Endothelial cell of umbilical vein (primary cell): ENCODE measurements around the gene ADAMTS17. TPM values are rescaled to one million over a fixed set of nuclear protein-coding genes. Genes with fewer than 3 reads are reported as not detected.

Experiments used
- BruUV-seq: library from RNA; stranded (reverse); fragments of 400-500 nt; replicated peaks from 2 replicates; lab custom pipeline; 2021; lab: Mats Ljungman, UMichigan
- CTCF ChIA-PET: fragments of 300-600, 350-600 bp; sonication (Branson Sonifier 250); formaldehyde crosslinking; loops from one replicate; lab custom pipeline; 2021; ENCODE audit warnings: antibody characterized with exemption, inconsistent platforms; lab: Charles Lee
- POLR2A ChIA-PET: fragments of 300-600, 350-600 bp; sonication (Branson Sonifier 250); formaldehyde crosslinking; loops from one replicate; lab custom pipeline; 2021; ENCODE audit warnings: antibody characterized with exemption, inconsistent platforms; lab: Charles Lee
- DNase-seq: peaks from one replicate; pipeline ENCODE4 v3.0.0-alpha.2; 2011; ENCODE audit warnings: low read depth, low spot score
- FAIRE-seq: peaks from 2 replicates; lab custom pipeline; 2011; peaks lifted over from hg19 to GRCh38; lab: Jason Lieb, UNC
- H2AFZ ChIP-seq: 2 replicates; pipeline ENCODE4 v1.6.0; 2012; ENCODE audit warnings: low read depth, low read length, control low read depth, inconsistent platforms
- H3K27ac ChIP-seq: 2 replicates; pipeline ENCODE4 v1.5.1; 2011; ENCODE audit warnings: low read depth, mild to moderate bottlenecking, control low read depth, low read length, moderate library complexity; ENCODE audit not compliant: insufficient read depth
- H3K27me3 ChIP-seq, 2 experiments: 2 replicates each; pipeline versions ENCODE4 v1.6.0 to v1.6.1; 2011; ENCODE audit warnings: low read length in 2 of 2, mixed read lengths in 1 of 2; ENCODE audit not compliant: control insufficient read depth in 2 of 2, insufficient read depth in 2 of 2
- H3K36me3 ChIP-seq, 2 experiments: 2 replicates in 1 of 2; 3 replicates in 1 of 2; pipeline ENCODE4 v1.5.1; 2011; ENCODE audit warnings: low read length in 2 of 2, mild to moderate bottlenecking in 1 of 2, moderate library complexity in 1 of 2; ENCODE audit not compliant: control insufficient read depth in 2 of 2, insufficient read depth in 2 of 2; ENCODE audit errors: extremely low read depth in 1 of 2
- H3K4me1 ChIP-seq: 3 replicates; pipeline ENCODE4 v1.5.1; 2011; ENCODE audit warnings: mild to moderate bottlenecking, low read length; ENCODE audit not compliant: control insufficient read depth, insufficient read depth; ENCODE audit errors: extremely low read depth
- H3K4me2 ChIP-seq: 2 replicates; pipeline ENCODE4 v1.6.1; 2011; ENCODE audit warnings: low read length, control low read depth, mixed read lengths; ENCODE audit not compliant: insufficient read depth
- H3K4me3 ChIP-seq, 3 experiments: fragments of 200-600 bp in 1 of 3; sonication (generic), shearing (Covaris generic) in 1 of 3; replicated peaks in 1 of 3; 2 replicates each; pipeline ENCODE4 v1.5.1; 2011 to 2016; ENCODE audit warnings: control low read depth in 3 of 3, low read length in 3 of 3, mild to moderate bottlenecking in 2 of 3, inconsistent platforms in 1 of 3, low read depth in 1 of 3, moderate library complexity in 1 of 3; ENCODE audit not compliant: insufficient read depth in 1 of 3
- H3K79me2 ChIP-seq: 2 replicates; pipeline ENCODE4 v1.6.0; 2012; ENCODE audit warnings: low read length, inconsistent platforms; ENCODE audit not compliant: control insufficient read depth, insufficient read depth
- H3K9ac ChIP-seq: replicated peaks from 2 replicates; pipeline ENCODE3; 2011; ENCODE audit warnings: low read length, control low read depth; ENCODE audit not compliant: insufficient read depth; ENCODE audit errors: extremely low read depth
- H3K9me1 ChIP-seq: replicated peaks from 3 replicates; pipeline ENCODE4 v1.6.0; 2011; ENCODE audit warnings: mild to moderate bottlenecking, low read length; ENCODE audit not compliant: control insufficient read depth, insufficient read depth; ENCODE audit errors: extremely low read depth
- H3K9me3 ChIP-seq: replicated peaks from 2 replicates; pipeline ENCODE4 v1.5.1; 2012; ENCODE audit warnings: low read length, inconsistent platforms; ENCODE audit not compliant: control insufficient read depth, insufficient read depth
- H4K20me1 ChIP-seq: replicated peaks from 2 replicates; pipeline ENCODE3; 2011; ENCODE audit warnings: mild to moderate bottlenecking, low read length; ENCODE audit not compliant: control insufficient read depth, insufficient read depth; ENCODE audit errors: extremely low read depth
- EZH2 ChIP-seq: IDR thresholded peaks from 2 replicates; pipeline ENCODE4 v1.6.1; 2012; ENCODE audit warnings: borderline replicate concordance, low read depth, mild to moderate bottlenecking, moderate library complexity, low read length, inconsistent platforms; ENCODE audit not compliant: severe bottlenecking
- FOS ChIP-seq: IDR thresholded peaks from 2 replicates; pipeline ENCODE4 v1.6.1; 2011; ENCODE audit warnings: mild to moderate bottlenecking, low read length, moderate library complexity, borderline replicate concordance; ENCODE audit not compliant: insufficient read depth
- GATA2 ChIP-seq: IDR thresholded peaks from 2 replicates; pipeline ENCODE4 v1.7.0; 2011; ENCODE audit warnings: low read depth, mild to moderate bottlenecking, moderate library complexity, mixed read lengths, low read length; ENCODE audit not compliant: insufficient read length, insufficient read depth
- JUN ChIP-seq: IDR thresholded peaks from 2 replicates; pipeline ENCODE4 v1.6.1; 2011; ENCODE audit warnings: borderline replicate concordance, low read depth; ENCODE audit not compliant: insufficient read length, insufficient read depth
- MYC ChIP-seq: IDR thresholded peaks from one replicate; pipeline ENCODE4 v1.6.1; 2011; ENCODE audit warnings: mild to moderate bottlenecking, low read depth, low read length
- POLR2A ChIP-seq: IDR thresholded peaks from 2 replicates; pipeline ENCODE4 v1.6.1; 2012; ENCODE audit warnings: low read depth, mild to moderate bottlenecking, control low read depth, low read length
- POLR2AphosphoS5 ChIP-seq: IDR thresholded peaks from 2 replicates; pipeline ENCODE4 v1.6.1; 2012; ENCODE audit warnings: low read depth, mild to moderate bottlenecking, control low read depth, low read length, moderate library complexity; ENCODE audit not compliant: insufficient read depth
- dilution Hi-C: fragments of 300-500 bp; cut with MboI; formaldehyde crosslinking; loops from one replicate; pipeline ENCODE4 v1.15.0; 2019; ENCODE audit warnings: low sequenced_read_pairs; ENCODE audit not compliant: extremely low pct_ligation_motif_present
- intact Hi-C: fragments of 100-400 bp; cut with micrococcal nuclease; formaldehyde crosslinking; loops from one replicate; pipeline ENCODE4 v1.10.0; 2022
- polyA plus RNA-seq, 4 experiments: library from polyadenylated mRNA; depleted of rRNA in 3 of 4; stranded (reverse) in 3 of 4; unstranded in 1 of 4; fragments of >200 nt; gene quantifications; 2 replicates each; pipeline versions ENCODE4 v1.2.1 to v1.2.3, GENCODE V29; 2011 to 2012; ENCODE audit warnings: missing spikeins in 1 of 4
- total RNA-seq: library from RNA; stranded (reverse); gene quantifications from 2 replicates; pipeline ENCODE4 v1.2.3, GENCODE V29; 2021
- TF ChIP-seq, protein P1 (sequence below): IDR thresholded peaks from 2 replicates; pipeline ENCODE4 v1.6.1; 2011; ENCODE audit not compliant: insufficient read depth, insufficient read length
- TF ChIP-seq, protein P2 (sequence below), 2 donors: IDR thresholded peaks; 1 replicate in 1 of 2; 2 replicates in 1 of 2; pipeline ENCODE4 v1.5.1; 2011; ENCODE audit warnings: low read length in 2 of 2, mild to moderate bottlenecking in 2 of 2, moderate library complexity in 2 of 2, control low read depth in 1 of 2, inconsistent platforms in 1 of 2, low read depth in 1 of 2; ENCODE audit not compliant: insufficient read depth in 1 of 2; ENCODE audit errors: extremely low read depth in 1 of 2

The ADAMTS17 gene
- total and polyA plus RNA-seq, 2 donors (not counting 3 experiments of a cell fraction or from before 2014, with no cell fraction given): 0.12 TPM; not detected in 1

DNA sequence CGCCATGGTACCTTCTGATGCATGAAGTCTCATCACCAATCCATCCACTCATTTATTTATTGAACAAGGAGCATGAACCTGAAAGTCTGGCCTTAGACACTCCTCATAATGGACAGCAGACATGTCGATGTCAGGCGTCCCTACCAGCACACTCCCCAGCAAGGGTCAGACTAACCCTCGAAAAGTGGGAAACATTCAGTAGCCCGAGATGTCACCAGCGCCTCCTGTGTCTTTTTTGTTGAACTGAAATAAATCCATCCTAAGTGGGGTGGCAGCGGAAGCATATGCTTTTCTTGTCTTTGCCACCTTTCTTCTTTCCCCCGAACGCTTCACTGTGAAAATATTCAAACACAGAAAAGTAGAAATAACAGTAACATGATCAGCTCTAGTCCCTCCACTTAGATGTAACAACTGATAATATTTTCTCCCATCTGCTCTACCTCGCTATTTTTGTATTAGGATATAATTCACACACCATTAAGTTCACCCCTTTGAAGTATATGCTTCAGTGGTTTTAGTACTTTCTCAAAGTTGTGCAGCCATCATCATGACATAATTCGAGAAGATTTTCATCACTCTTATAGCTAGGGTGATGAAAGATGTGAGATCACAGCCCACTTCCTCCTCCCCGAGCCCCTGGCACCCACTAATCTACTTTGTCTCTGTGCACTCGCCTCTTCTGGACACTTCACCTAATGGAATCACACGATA lies 121.6 kb downstream of the ADAMTS17 start:
- H3K27ac ChIP-seq: no peak overlapping the region
- no peak overlapping the region for H2AFZ ChIP-seq
- no peaks in the 10 kb centered on the region for H3K4me1 ChIP-seq
- DNase-seq (no peak), FAIRE-seq (no peak)
- no peak overlapping the region for H3K9ac ChIP-seq
- no peaks in the 10 kb centered on the region for H4K20me1 ChIP-seq
- H3K9me1 ChIP-seq: no peaks in the 10 kb centered on the region
- H3K4me3 ChIP-seq: no peak overlapping the region
- no TSS peak for BruUV-seq
- POLR2A ChIA-PET: no interaction called here
- dilution Hi-C loops (no loop called here), intact Hi-C loops (no loop called here)
- H3K9me3 ChIP-seq: peaks cover 2% of the 10 kb centered on the region
- TF ChIP-seq POLR2AphosphoS5 (no peak), JUN (no peak), FOS (no peak), MYC (no peak), EZH2 (no peak), GATA2 (no peak), POLR2A (no peak)
- TF ChIP-seq, protein P1, sequence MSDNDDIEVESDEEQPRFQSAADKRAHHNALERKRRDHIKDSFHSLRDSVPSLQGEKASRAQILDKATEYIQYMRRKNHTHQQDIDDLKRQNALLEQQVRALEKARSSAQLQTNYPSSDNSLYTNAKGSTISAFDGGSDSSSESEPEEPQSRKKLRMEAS: no peak
- TF ChIP-seq, protein P2, sequence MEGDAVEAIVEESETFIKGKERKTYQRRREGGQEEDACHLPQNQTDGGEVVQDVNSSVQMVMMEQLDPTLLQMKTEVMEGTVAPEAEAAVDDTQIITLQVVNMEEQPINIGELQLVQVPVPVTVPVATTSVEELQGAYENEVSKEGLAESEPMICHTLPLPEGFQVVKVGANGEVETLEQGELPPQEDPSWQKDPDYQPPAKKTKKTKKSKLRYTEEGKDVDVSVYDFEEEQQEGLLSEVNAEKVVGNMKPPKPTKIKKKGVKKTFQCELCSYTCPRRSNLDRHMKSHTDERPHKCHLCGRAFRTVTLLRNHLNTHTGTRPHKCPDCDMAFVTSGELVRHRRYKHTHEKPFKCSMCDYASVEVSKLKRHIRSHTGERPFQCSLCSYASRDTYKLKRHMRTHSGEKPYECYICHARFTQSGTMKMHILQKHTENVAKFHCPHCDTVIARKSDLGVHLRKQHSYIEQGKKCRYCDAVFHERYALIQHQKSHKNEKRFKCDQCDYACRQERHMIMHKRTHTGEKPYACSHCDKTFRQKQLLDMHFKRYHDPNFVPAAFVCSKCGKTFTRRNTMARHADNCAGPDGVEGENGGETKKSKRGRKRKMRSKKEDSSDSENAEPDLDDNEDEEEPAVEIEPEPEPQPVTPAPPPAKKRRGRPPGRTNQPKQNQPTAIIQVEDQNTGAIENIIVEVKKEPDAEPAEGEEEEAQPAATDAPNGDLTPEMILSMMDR (IDR thresholded peaks at IDR 0.05; ENCODE audit: extremely low read depth in 1 of 2, insufficient read depth in 1 of 2, low read depth in 1 of 2, low read length in 2 of 2): no peak
- H3K79me2 ChIP-seq: no peaks in the 10 kb centered on the region
- H3K36me3 ChIP-seq: no peaks in the 10 kb centered on the region
- H3K27me3 ChIP-seq: no peaks in the 10 kb centered on the region
- H3K4me2 ChIP-seq: no peak overlapping the region
- CTCF ChIA-PET: no interaction called here
